ENCODE data around the gene FANCC.

FANCC gene

DNA sequence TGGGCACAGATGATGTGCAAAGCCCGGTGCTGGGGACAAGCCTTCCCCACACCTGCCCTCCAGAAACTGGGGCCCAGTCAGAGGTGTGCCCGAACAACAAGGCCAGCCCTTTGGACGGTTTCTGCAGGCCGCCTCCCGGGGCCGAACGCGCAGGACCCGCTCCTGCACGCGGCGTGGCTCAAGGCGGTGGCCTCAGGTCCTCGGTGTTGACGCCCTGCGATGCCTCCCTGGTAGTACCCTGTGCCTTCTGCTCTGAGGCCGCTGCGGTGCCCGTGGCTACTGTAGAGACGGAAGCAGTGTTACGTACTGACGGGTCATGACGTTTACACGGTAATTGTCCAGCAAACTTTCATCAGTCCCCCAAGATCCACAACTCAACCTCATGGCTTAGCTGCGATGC, 33.5 kb upstream of the FANCC start:
- Histone ChIP-seq H3K9me3 (replicated peaks in 1 of 2; ENCODE audit: control insufficient read depth in 2 of 2, insufficient read depth in 1 of 2, low read depth in 1 of 2, low read length in 2 of 2) (peaks cover 7 to 28% of the 10 kb centered on the region in 2 donors), H2BK5ac (ENCODE audit: low read length) (peak overlapping the region; percentile 77), H3K4me3 (ENCODE audit: low read length in 2 of 2) (no peak overlapping the region), H3K27me3 (ENCODE audit: control insufficient read depth in 3 of 3, insufficient read depth in 3 of 3, low read depth in 1 of 3, low read length in 3 of 3) (peaks cover 0 to 23% (median 5%) of the 10 kb centered on the region in 3 experiments), H3K36me3 (replicated peaks in 1 of 2; ENCODE audit: control insufficient read depth in 2 of 2, insufficient read depth in 2 of 2, low read length in 2 of 2) (no peaks in the 10 kb centered on the region), H2BK120ac (ENCODE audit: low read depth, low read length) (no peak overlapping the region), H3K4me2 (ENCODE audit: insufficient read depth, low read length, poor library complexity, severe bottlenecking) (no peak overlapping the region), H3K4me1 (ENCODE audit: control insufficient read depth in 2 of 2, insufficient read depth in 1 of 2, low read depth in 1 of 2, low read length in 2 of 2) (peaks cover 0 to 5% of the 10 kb centered on the region in 2 donors), H3K4ac (ENCODE audit: low read length) (no peak overlapping the region), H3K23ac (ENCODE audit: low read depth, low read length, poor library complexity) (peak overlapping the region; percentile 88), H4K91ac (ENCODE audit: low read depth, low read length, poor library complexity) (no peak overlapping the region), H2BK12ac (ENCODE audit: low read length) (peak overlapping the region; percentile 60), H4K8ac (ENCODE audit: low read depth, low read length) (no peak overlapping the region), H3K14ac (ENCODE audit: low read length) (no peak overlapping the region), H2BK15ac (ENCODE audit: low read length) (peak overlapping the region; percentile 97), H2AFZ (ENCODE audit: low read length) (no peak overlapping the region), H3K18ac (ENCODE audit: low read length) (peak overlapping the region; percentile 60), H3K79me1 (ENCODE audit: low read depth, low read length) (no peaks in the 10 kb centered on the region), H2AK5ac (ENCODE audit: low read depth, low read length) (peak overlapping the region; percentile 91), H3K9ac (ENCODE audit: low read depth, low read length, poor library complexity) (no peak overlapping the region), H3K27ac (replicated peaks; ENCODE audit: low read length) (no peak overlapping the region)
- DNase-seq (ENCODE audit: low spot score), result no peak
- WGBS, 2 donors (ENCODE audit: extremely low coverage in 2 of 2, insufficient read length in 2 of 2, insufficient replicate concordance in 1 of 2), result no CpG with 5 or more reads among the region's 25 CpGs

DNA sequence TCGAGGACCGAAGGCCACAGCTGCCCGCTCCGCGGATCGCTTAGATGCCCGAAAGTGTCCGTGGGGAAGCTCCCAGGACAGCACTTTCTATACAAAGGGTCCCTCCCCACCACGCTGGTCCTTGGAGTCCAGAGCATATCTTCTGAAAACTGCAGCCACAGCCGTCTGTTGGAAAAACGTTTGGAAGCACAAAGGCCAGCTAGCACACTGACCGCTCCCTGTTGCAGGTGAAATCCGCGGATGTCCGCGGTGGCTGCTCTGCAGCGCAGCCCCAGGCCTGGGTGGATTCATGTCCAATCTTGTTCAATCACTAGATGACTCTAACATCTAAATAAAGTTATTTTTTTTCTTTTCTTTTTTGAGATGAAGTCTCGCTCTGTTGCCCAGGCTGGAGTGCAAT, 32.8 kb upstream of the FANCC start:
- Histone ChIP-seq H2BK120ac (ENCODE audit: low read depth, low read length) (no peak overlapping the region), H2BK12ac (ENCODE audit: low read length) (no peak overlapping the region), H2AK5ac (ENCODE audit: low read depth, low read length) (no peak overlapping the region), H2BK5ac (ENCODE audit: low read length) (no peak overlapping the region), H4K91ac (ENCODE audit: low read depth, low read length, poor library complexity) (no peak overlapping the region), H3K9ac (ENCODE audit: low read depth, low read length, poor library complexity) (no peak overlapping the region), H4K8ac (ENCODE audit: low read depth, low read length) (no peak overlapping the region), H3K23ac (ENCODE audit: low read depth, low read length, poor library complexity) (no peak overlapping the region), H3K9me3 (replicated peaks in 1 of 2; ENCODE audit: control insufficient read depth in 2 of 2, insufficient read depth in 1 of 2, low read depth in 1 of 2, low read length in 2 of 2) (peaks cover 7 to 28% of the 10 kb centered on the region in 2 donors), H3K79me1 (ENCODE audit: low read depth, low read length) (no peaks in the 10 kb centered on the region), H3K27ac (replicated peaks; ENCODE audit: low read length) (no peak overlapping the region), H3K4me3 (ENCODE audit: low read length in 2 of 2) (no peak overlapping the region), H3K4ac (ENCODE audit: low read length) (no peak overlapping the region), H3K36me3 (replicated peaks in 1 of 2; ENCODE audit: control insufficient read depth in 2 of 2, insufficient read depth in 2 of 2, low read length in 2 of 2) (no peaks in the 10 kb centered on the region), H3K4me1 (ENCODE audit: control insufficient read depth in 2 of 2, insufficient read depth in 1 of 2, low read depth in 1 of 2, low read length in 2 of 2) (peaks cover 0 to 3% of the 10 kb centered on the region in 2 donors), H3K14ac (ENCODE audit: low read length) (no peak overlapping the region), H3K18ac (ENCODE audit: low read length) (no peak overlapping the region), H2AFZ (ENCODE audit: low read length) (peak overlapping the region; percentile 59), H3K27me3 (ENCODE audit: control insufficient read depth in 3 of 3, insufficient read depth in 3 of 3, low read depth in 1 of 3, low read length in 3 of 3) (peaks cover 0 to 23% (median 5%) of the 10 kb centered on the region in 3 experiments), H3K4me2 (ENCODE audit: insufficient read depth, low read length, poor library complexity, severe bottlenecking) (no peak overlapping the region), H2BK15ac (ENCODE audit: low read length) (no peak overlapping the region)
- WGBS, 2 donors (ENCODE audit: extremely low coverage in 2 of 2, insufficient read length in 2 of 2, insufficient replicate concordance in 1 of 2), result no CpG with 5 or more reads among the region's 18 CpGs
- no peak for DNase-seq (ENCODE audit: low spot score)

DNA sequence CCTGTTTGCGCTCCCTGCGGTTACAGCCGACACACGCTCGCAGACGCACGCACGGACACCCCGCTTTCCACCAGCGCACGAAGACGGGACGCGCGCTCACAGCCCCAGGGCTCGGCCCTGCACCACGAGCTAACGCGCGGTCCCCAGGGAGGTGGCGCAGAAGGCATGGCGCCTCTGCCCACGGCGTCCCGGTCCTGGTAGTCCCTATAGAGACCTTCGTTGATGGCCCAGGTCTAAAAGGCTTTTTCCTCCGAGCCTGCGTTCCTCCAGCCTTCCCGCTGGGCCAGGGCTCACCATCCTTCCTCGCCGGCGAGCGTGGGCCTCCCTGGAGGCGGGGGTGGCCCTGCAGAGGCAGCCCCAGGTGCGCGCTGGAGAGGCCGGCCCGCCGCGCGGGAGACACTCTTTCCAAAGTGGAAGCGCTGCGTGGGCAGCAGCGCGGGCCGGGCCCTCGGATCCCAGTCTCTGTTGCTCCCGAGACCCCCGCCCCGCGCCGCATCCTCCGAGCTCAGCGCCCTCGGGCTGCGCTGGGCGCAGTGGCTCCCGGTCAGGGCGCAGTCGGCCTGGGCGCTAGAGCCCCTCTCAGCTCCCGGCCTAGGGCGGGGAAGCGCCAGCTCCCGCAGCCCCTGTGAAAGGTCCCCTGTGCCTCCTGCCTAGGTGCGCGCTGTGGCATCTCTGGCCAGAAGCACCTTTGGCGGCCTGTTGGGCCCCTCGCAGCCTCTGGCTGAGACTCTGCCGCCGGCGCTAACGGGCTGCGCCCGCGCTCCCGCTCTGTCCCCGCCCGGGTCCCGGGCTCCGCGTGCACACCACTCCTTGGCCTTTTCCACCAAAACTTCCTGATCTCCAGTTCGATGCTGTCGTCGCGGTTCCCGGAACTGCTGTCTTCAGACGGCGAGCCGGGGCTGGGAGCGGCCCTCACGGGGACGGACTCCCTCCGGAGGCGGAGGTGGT, 31.9 kb upstream of the FANCC start:
- H3K4me1 ChIP-seq (ENCODE audit: control insufficient read depth in 2 of 2, insufficient read depth in 1 of 2, low read depth in 1 of 2, low read length in 2 of 2), result peaks cover 0 to 3% of the 10 kb centered on the region in 2 donors
- peak overlapping the region; percentile 97 for H3K4ac ChIP-seq (ENCODE audit: low read length)
- H3K4me3 ChIP-seq (ENCODE audit: low read length in 2 of 2), result peak overlapping the region in 1 of 2 donors; percentile 73

DNA sequence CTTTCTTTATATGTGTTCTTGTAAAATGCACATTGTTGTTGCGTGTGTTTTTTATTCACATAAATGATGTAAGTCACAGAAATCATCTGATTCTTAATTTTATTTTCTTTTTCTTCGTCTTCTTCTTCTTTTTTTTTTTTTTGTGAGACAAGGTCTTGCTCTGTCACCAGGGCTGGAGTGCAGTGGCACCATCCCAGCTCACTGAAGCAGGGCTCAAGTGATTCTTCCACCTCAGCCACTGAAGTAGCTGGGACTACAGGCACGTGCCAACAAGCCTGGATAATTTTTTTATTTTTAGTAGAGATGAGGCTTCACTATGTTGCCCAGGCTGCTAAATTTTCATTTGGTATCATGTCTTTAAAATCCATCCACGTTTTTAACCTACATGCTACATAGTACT, 28.5 kb upstream of the FANCC start:
- H3K18ac ChIP-seq (ENCODE audit: low read length), result no peak overlapping the region

More for the DNA sequence above, 31.9 kb upstream of the FANCC start:
- peak overlapping the region; percentile 58 for H4K8ac ChIP-seq (ENCODE audit: low read depth, low read length)
- peak overlapping the region; percentile 92 for H3K9ac ChIP-seq (ENCODE audit: low read depth, low read length, poor library complexity)
- H3K9me3 ChIP-seq (replicated peaks in 1 of 2; ENCODE audit: control insufficient read depth in 2 of 2, insufficient read depth in 1 of 2, low read depth in 1 of 2, low read length in 2 of 2), result peaks cover 7 to 28% of the 10 kb centered on the region in 2 donors
- peak overlapping the region; percentile 76 for H3K4me2 ChIP-seq (ENCODE audit: insufficient read depth, low read length, poor library complexity, severe bottlenecking)
- no peak overlapping the region for H2AK5ac ChIP-seq (ENCODE audit: low read depth, low read length)
- peaks cover 0 to 23% (median 5%) of the 10 kb centered on the region in 3 experiments for H3K27me3 ChIP-seq (ENCODE audit: control insufficient read depth in 3 of 3, insufficient read depth in 3 of 3, low read depth in 1 of 3, low read length in 3 of 3)
- peak overlapping the region; percentile 100 for H3K18ac ChIP-seq (ENCODE audit: low read length)
- peak overlapping the region; percentile 99 for H2BK15ac ChIP-seq (ENCODE audit: low read length)
- WGBS, 2 donors (ENCODE audit: extremely low coverage in 2 of 2, insufficient read length in 2 of 2, insufficient replicate concordance in 1 of 2), result no CpG with 5 or more reads among the region's 95 CpGs
- H2BK12ac ChIP-seq (ENCODE audit: low read length), result peak overlapping the region; percentile 93
- H3K23ac ChIP-seq (ENCODE audit: low read depth, low read length, poor library complexity), result peak overlapping the region; percentile 90
- H4K91ac ChIP-seq (ENCODE audit: low read depth, low read length, poor library complexity), result no peak overlapping the region
- H2AFZ ChIP-seq (ENCODE audit: low read length), result peak overlapping the region; percentile 59
- peak overlapping the region; percentile 98 for H2BK120ac ChIP-seq (ENCODE audit: low read depth, low read length)
- H3K14ac ChIP-seq (ENCODE audit: low read length), result peak overlapping the region; percentile 92
- no peak for DNase-seq (ENCODE audit: low spot score)
- no peak overlapping the region for H2BK5ac ChIP-seq (ENCODE audit: low read length)
- H3K36me3 ChIP-seq (replicated peaks in 1 of 2; ENCODE audit: control insufficient read depth in 2 of 2, insufficient read depth in 2 of 2, low read length in 2 of 2), result no peaks in the 10 kb centered on the region
- H3K79me1 ChIP-seq (ENCODE audit: low read depth, low read length), result no peaks in the 10 kb centered on the region
- no peak overlapping the region for H3K27ac ChIP-seq (replicated peaks; ENCODE audit: low read length)

More for the DNA sequence above, 28.5 kb upstream of the FANCC start:
- H3K4me2 ChIP-seq (ENCODE audit: insufficient read depth, low read length, poor library complexity, severe bottlenecking), result no peak overlapping the region
- H3K79me1 ChIP-seq (ENCODE audit: low read depth, low read length), result no peaks in the 10 kb centered on the region
- H4K8ac ChIP-seq (ENCODE audit: low read depth, low read length), result no peak overlapping the region
- H3K9me3 ChIP-seq (replicated peaks in 1 of 2; ENCODE audit: control insufficient read depth in 2 of 2, insufficient read depth in 1 of 2, low read depth in 1 of 2, low read length in 2 of 2), result peaks cover 4 to 23% of the 10 kb centered on the region in 2 donors
- H3K9ac ChIP-seq (ENCODE audit: low read depth, low read length, poor library complexity), result no peak overlapping the region
- no peak overlapping the region for H2BK15ac ChIP-seq (ENCODE audit: low read length)
- no peak overlapping the region for H3K14ac ChIP-seq (ENCODE audit: low read length)
- peaks cover 5 to 12% of the 10 kb centered on the region in 2 donors for H3K4me1 ChIP-seq (ENCODE audit: control insufficient read depth in 2 of 2, insufficient read depth in 1 of 2, low read depth in 1 of 2, low read length in 2 of 2)
- peaks cover 0 to 23% (median 5%) of the 10 kb centered on the region in 3 experiments for H3K27me3 ChIP-seq (ENCODE audit: control insufficient read depth in 3 of 3, insufficient read depth in 3 of 3, low read depth in 1 of 3, low read length in 3 of 3)
- no peak overlapping the region for H2AK5ac ChIP-seq (ENCODE audit: low read depth, low read length)
- H3K4me3 ChIP-seq (ENCODE audit: low read length in 2 of 2), result no peak overlapping the region
- H3K23ac ChIP-seq (ENCODE audit: low read depth, low read length, poor library complexity), result no peak overlapping the region
- no peak overlapping the region for H3K4ac ChIP-seq (ENCODE audit: low read length)
- H3K27ac ChIP-seq (replicated peaks; ENCODE audit: low read length), result no peak overlapping the region
- no CpG with 5 or more reads among the region's 4 CpGs for WGBS, 2 donors (ENCODE audit: extremely low coverage in 2 of 2, insufficient read length in 2 of 2, insufficient replicate concordance in 1 of 2)
- no peak overlapping the region for H2AFZ ChIP-seq (ENCODE audit: low read length)
- no peak overlapping the region for H2BK120ac ChIP-seq (ENCODE audit: low read depth, low read length)
- DNase-seq (ENCODE audit: low spot score), result no peak
- no peak overlapping the region for H2BK5ac ChIP-seq (ENCODE audit: low read length)
- H2BK12ac ChIP-seq (ENCODE audit: low read length), result no peak overlapping the region
- H4K91ac ChIP-seq (ENCODE audit: low read depth, low read length, poor library complexity), result no peak overlapping the region
- H3K36me3 ChIP-seq (replicated peaks in 1 of 2; ENCODE audit: control insufficient read depth in 2 of 2, insufficient read depth in 2 of 2, low read length in 2 of 2), result no peaks in the 10 kb centered on the region
